PFSK-1 (cell line): ENCODE results near the gene AFM. TPM values are rescaled to one million over a fixed set of nuclear protein-coding genes. Genes with fewer than 3 reads are reported as not detected.

Source experiments
- FOXP2 ChIP-seq: optimal IDR thresholded peaks from 2 replicates; pipeline ENCODE3; 2011; ENCODE audit warnings: borderline replicate concordance, control low read depth, inconsistent platforms; ENCODE audit not compliant: insufficient read depth; ENCODE audit errors: extremely low read length, extremely low read depth
- POLR2AphosphoS5 ChIP-seq: IDR thresholded peaks from 2 replicates; pipeline ENCODE4 v1.6.1; 2012; ENCODE audit warnings: low read depth, mild to moderate bottlenecking, control low read depth, low read length, moderate library complexity
- SIN3A ChIP-seq: IDR thresholded peaks from 2 replicates; pipeline ENCODE4 v1.6.1; 2012; ENCODE audit warnings: mild to moderate bottlenecking, low read length, moderate library complexity, borderline replicate concordance; ENCODE audit not compliant: insufficient read depth
- TAF1 ChIP-seq: IDR thresholded peaks from 2 replicates; pipeline ENCODE4 v1.6.1; 2012; ENCODE audit warnings: low read length, control low read depth, borderline replicate concordance; ENCODE audit not compliant: insufficient read depth
- polyA plus RNA-seq: library from polyadenylated mRNA; unstranded; fragments of >200 nt; gene quantifications from one replicate; pipeline ENCODE4 v1.2.1, GENCODE V29; 2012; ENCODE audit warnings: low read depth, missing spikeins; ENCODE audit not compliant: insufficient read length
- TF ChIP-seq, protein P1 (sequence below), 2 experiments: IDR thresholded peaks; 2 replicates each; pipeline versions ENCODE4 v1.6.1 to v1.8.0; 2011 to 2012; ENCODE audit warnings: low read depth in 2 of 2, low read length in 2 of 2, control low read depth in 1 of 2, inconsistent platforms in 1 of 2, mild to moderate bottlenecking in 1 of 2, moderate library complexity in 1 of 2; ENCODE audit not compliant: insufficient read depth in 1 of 2

Gene AFM, protein sequence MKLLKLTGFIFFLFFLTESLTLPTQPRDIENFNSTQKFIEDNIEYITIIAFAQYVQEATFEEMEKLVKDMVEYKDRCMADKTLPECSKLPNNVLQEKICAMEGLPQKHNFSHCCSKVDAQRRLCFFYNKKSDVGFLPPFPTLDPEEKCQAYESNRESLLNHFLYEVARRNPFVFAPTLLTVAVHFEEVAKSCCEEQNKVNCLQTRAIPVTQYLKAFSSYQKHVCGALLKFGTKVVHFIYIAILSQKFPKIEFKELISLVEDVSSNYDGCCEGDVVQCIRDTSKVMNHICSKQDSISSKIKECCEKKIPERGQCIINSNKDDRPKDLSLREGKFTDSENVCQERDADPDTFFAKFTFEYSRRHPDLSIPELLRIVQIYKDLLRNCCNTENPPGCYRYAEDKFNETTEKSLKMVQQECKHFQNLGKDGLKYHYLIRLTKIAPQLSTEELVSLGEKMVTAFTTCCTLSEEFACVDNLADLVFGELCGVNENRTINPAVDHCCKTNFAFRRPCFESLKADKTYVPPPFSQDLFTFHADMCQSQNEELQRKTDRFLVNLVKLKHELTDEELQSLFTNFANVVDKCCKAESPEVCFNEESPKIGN
- not detected for polyA plus RNA-seq

DNA sequence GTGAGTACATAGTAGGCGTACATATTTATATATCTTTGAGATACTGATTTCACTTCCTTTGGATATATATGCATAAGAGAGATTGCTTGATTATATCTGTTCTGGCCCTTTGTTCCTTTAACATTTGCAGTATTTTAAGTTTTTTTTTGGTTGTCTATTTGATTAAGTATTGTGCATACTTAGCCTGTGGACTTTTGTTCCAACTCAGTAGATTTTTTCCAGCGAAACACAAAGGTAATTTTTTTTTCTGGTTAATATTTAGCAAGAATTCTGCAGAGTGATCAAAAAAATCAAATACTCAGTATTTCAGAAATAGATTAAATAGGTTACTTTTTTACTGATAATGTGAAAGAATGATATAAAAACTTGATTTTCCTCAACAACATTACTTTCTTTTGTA lies at the start of gene AFM:
AFM (plus strand) TSS at position 388 of the 400 bp plus-strand sequence. CDS start 31 bp downstream, outside the sequence.
- no peak for TF ChIP-seq FOXP2
- TF ChIP-seq, protein P1, sequence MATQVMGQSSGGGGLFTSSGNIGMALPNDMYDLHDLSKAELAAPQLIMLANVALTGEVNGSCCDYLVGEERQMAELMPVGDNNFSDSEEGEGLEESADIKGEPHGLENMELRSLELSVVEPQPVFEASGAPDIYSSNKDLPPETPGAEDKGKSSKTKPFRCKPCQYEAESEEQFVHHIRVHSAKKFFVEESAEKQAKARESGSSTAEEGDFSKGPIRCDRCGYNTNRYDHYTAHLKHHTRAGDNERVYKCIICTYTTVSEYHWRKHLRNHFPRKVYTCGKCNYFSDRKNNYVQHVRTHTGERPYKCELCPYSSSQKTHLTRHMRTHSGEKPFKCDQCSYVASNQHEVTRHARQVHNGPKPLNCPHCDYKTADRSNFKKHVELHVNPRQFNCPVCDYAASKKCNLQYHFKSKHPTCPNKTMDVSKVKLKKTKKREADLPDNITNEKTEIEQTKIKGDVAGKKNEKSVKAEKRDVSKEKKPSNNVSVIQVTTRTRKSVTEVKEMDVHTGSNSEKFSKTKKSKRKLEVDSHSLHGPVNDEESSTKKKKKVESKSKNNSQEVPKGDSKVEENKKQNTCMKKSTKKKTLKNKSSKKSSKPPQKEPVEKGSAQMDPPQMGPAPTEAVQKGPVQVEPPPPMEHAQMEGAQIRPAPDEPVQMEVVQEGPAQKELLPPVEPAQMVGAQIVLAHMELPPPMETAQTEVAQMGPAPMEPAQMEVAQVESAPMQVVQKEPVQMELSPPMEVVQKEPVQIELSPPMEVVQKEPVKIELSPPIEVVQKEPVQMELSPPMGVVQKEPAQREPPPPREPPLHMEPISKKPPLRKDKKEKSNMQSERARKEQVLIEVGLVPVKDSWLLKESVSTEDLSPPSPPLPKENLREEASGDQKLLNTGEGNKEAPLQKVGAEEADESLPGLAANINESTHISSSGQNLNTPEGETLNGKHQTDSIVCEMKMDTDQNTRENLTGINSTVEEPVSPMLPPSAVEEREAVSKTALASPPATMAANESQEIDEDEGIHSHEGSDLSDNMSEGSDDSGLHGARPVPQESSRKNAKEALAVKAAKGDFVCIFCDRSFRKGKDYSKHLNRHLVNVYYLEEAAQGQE (IDR thresholded peaks at IDR 0.05; ENCODE audit: insufficient read depth in 1 of 2, low read depth in 2 of 2, low read length in 2 of 2) = no peak
- no peak for TF ChIP-seq POLR2AphosphoS5
- TF ChIP-seq TAF1 = no peak
- no peak for TF ChIP-seq SIN3A

DNA sequence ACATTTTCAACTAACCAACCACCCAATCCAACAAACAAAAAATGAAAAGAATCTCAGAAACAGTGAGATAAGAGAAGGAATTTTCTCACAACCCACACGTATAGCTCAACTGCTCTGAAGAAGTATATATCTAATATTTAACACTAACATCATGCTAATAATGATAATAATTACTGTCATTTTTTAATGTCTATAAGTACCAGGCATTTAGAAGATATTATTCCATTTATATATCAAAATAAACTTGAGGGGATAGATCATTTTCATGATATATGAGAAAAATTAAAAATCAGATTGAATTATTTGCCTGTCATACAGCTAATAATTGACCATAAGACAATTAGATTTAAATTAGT lies 49.8 kb upstream of the AFM start:
- TF ChIP-seq, protein P1 (IDR thresholded peaks at IDR 0.05; ENCODE audit: insufficient read depth in 1 of 2, low read depth in 2 of 2, low read length in 2 of 2) = no peak
- TF ChIP-seq SIN3A (no peak), POLR2AphosphoS5 (no peak), TAF1 (no peak), FOXP2 (no peak)

- TF ChIP-seq, protein P1 (IDR thresholded peaks at IDR 0.05; ENCODE audit: insufficient read depth in 1 of 2, low read depth in 2 of 2, low read length in 2 of 2) = no peak
These were observed 49.2 kb upstream of the AFM start for GRCh38 chr4:73432169-73433000.

DNA sequence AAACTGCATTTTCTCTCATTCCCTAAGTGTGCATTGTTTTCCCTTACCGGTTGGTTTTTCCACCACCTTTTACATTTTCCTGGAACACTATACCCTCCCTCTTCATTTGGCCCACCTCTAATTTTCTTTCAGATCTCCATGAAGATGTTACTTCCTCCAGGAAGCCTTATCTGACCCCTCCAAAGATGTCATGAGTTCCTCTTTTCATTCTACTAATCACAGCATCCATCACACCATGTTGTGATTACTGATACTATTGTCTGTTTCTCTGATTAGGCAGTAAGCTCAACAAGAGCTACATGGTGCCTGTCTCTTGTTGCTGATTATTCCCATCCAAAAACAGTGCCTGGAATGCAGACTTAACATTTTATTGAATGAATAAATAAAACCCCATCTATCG lies 48.4 kb upstream of the AFM start:
- TF ChIP-seq FOXP2 (no peak), SIN3A (no peak), POLR2AphosphoS5 (no peak), TAF1 (no peak)
- TF ChIP-seq, protein P1 (IDR thresholded peaks at IDR 0.05; ENCODE audit: insufficient read depth in 1 of 2, low read depth in 2 of 2, low read length in 2 of 2) = no peak
